Mucosa of gallbladder (tissue), 1 donor: Measurements from ENCODE around the gene TAF1B. TPM values are rescaled to one million over a fixed set of nuclear protein-coding genes. Genes with fewer than 3 reads are reported as not detected.
"Not testable (repeated sequence)": the region's sequence is repeated elsewhere in the genome, so short reads cannot be mapped to it uniquely, and the experiment has no call there.

ENCODE experiments used
- DNase-seq: peaks from one replicate; pipeline ENCODE4 v3.0.0-alpha.2; 2020; ENCODE audit warnings: low spot score
- total RNA-seq: library from RNA; stranded (reverse); gene quantifications from one replicate; pipeline ENCODE4 v1.2.1, GENCODE V29; 2021
- donor health status: DM: no; HTN: no; CAD: no.

The TAF1B gene
- total RNA-seq, 1 donor from 2014 or later, result 14.8 TPM

DNA sequence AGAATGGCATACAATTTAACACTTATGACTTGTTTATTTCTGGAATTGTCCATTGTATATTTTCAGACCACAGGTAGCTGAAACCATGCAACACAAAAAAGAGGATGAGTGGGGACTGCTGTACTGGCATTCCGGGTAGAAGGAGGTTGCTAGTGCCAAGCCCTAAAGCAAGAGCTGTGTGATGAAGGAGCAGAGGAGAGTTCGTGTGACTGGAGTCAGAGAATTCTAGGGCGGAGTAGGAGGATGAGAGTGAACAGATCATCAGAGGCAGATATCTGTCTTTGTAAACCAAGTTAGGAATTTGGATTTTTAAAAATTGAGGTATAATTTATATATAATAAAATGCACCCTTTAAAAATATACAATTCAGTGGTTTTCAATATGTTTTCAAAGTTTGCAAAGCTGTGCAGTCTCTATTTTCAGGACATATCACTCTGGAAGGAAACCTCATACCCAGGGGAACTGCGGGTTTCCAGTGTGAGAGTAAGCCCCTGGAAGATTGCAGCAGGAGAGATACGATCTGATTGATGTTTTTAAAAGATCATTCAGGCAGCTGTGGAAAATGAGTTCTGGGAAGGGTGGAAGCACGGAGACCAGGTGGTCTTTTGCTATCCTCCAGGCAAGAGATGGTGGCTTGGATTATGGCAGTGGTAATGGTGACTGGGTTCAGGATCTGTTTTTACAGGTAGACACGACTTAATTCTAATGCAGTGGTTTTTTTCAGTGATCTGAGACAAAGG, 36.4 kb downstream of the TAF1B start:
- no peak for DNase-seq

DNA sequence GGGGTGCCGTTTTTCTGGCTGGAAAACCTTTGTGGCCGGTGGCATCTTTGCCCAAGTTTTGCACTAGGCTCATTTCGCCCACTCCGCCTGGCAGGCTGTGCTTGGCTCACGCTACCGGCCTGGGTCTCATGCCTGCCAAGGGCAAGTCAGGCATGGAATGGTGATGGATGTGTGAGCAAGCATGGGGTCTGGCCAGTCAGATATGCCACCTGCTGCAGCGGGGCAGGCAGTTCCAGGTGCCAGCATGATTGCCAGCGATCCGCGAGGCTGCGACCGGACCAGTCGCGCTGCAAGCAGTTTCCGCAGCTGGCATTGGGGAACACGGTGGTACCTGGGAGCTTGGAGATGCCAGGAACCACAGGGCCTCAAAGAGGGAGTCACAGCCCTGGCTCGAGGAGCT, 40.6 kb downstream of the TAF1B start:
- no peak for DNase-seq

DNA sequence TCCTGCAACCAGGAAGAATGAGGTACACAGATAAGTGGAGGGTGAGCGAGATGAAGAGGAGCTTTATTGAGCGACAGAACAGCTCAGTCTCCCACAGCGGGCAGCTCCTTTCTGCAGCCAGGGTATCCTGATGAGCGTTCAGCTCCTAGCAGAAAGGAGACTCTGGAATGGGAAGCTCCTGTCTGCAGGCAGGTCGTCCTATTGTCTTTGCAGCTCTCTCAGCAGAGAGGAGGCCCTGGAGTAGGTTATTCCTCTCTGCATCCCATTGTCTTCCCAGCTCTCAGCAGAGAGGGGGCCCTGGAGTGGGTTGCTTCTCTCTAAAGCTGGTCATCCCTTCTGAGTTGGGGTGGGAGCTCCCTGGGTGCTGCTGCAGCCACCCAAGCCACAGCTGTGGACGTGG, 41.2 kb downstream of the TAF1B start:
- DNase-seq, result no peak

DNA sequence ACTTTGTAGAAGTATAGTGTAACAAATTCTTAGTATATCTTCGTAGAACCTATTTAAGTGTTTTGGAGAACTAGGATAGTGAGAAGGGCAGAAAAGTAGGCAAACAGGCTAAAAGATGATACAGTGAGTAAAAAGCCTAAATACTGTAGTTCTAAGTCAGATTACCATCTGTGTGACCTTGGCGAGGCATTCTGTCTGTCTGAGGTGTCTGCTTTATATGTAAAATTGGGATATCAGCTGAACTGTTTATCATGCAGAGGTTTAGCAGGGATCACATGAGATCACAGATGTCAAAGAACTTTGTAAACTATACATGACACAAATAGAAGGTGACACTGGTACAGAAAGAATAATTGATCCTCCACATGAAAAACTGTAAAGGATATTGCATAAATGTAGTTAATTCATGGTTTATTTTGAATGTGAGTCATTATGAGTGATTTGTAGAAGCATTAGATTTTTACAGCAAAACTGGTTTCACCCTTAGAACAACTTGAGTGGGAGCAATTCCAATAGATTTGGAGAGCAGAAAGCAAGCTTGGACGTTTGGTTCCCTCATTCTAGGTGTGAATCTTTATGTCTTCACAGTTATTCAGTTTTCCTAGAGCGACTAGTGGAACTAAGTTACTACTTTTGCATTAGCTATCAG, 41.9 kb downstream of the TAF1B start:
- no peak for DNase-seq

DNA sequence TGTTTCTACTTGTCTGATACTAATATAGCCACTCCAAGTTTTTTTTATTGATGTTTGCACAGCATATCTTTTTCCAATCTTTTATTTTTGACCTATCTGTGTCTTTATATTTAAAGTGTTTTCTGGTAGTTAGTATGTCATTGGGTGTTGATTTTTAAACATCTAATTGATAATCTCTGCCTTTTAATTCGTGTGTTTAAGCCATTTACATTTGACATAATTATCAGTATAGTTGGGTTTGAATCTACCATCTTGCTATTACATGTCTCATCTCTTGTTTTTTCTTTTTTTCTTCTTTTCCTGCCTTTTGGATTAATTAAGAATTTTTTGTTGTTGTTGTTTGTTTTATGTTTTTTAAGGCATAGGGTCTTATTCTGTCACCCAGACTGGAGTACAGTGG, 44.2 kb downstream of the TAF1B start:
- DNase-seq, result no peak

DNA sequence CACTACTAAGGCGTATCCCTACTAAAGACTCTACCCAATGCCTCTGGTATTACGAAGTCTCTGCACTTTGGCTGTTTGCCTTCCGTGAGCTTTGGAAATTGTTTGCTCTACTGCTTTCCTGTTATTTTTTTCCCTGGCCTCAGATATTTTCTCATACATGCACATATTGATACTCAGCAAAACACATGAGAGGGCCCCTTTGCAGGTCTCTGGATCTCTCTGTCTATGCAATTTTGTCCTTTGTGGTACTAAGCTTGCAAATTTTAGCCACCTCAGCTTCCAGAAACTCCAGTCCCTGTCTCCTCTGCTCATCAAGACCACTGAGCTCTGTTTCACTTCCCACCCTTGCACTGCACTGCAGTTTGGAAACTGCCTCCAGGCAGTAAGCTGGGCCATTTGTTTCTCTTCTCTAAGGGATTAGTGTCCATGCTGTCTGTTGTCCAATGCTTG, 46.6 kb downstream of the TAF1B start:
- no peak for DNase-seq

DNA sequence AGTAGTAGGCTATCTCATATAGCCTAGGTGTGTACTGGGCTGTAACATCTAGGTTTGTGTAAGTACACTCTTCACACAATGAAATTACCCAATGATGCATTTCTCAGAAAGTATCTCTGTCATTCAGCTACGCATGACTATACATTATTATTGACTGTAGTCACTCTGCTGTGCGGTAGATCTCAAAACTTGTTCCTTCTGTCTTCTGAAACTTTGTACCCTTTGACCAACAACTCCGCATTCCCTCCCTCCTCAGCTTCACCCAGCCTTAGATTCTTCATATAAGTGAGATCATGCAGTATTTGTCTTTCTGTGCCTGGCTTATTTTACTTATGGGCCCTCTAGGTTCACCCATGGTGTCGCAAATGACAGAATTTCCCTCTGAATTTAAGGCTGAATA, 49.0 kb downstream of the TAF1B start:
- no peak for DNase-seq

DNA sequence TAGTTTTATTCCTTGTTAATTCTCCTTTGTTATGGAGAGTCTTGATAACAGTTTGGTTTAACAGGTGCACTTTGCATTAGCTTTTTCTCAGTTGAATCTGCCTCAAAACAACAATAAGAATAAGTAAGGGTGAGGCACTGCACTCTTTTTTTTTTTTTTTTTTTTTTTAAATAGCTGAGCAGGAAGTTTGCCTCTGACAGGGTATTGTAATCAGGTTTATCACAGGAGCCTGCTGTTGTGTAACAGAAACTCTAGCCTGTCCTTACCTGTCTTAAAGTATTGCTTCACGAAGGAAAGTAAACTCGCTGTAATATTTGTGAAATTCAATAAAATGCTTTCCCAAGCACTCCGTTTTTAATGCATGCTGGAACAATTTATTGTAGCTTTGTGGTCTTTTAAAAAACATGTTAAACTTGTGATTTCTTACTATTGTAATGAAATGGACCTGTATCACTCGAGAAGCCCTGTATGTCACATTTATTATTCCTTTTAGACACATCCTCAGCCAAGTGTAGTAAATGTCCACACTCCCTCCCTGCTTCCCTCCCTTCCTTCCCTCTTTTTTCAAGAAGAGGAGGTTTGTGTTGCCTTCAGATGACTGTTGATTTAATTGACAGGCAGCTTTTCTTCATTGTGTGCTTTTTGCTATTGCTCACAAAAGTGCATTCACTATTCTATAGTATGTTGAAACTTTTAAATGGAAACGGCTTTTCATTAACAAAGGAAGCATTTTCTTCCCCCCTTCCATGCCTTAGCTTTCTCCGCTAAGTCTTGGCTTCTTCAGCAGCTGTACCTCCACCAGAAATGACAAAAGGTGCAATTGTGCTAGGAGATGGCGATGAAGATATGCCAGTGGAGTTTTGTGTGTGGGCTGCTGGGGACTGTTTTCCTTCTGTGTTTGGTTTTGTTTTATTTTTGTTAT, 52.7 kb downstream of the TAF1B start:
- no peak for DNase-seq

DNA sequence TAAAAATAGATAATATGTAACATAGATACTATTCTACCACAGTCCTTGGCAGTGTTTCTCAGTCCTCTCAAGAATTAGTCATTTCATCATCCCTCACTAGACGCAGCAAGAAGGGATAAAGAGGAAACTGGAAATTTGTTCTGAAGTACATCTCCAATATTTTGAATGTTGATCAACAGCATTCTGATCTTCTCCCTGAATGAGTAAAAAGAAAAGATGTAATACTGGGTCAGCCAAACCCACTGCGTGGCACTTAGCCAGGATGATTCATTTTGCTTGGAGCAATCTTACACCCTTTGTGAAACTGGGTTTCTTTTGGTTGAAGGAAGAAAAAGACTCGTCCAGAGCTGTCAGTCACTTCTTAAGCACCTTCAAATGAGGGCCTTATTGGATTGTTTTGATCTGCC, 54.1 kb downstream of the TAF1B start:
- peak; percentile 61 for DNase-seq

DNA sequence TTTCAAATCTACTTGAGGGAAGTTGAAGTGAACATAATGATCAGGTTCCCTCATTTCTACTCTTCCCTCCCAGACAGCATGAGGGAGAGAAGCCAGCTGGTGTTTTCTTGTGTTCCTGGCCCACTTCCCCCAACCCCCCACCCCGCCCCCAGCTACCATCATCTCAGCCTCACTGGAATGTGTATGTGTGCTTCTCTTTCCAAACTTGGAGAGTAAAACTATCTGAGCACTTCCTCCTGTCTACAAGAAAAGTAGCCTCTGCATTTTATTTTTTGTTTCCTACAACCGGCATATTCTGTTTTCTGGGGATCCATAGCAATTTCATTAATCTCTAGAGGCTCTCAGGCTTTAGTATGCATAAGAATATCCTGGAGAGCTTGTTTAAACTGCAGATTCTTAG, 54.6 kb downstream of the TAF1B start:
- no peak for DNase-seq

DNA sequence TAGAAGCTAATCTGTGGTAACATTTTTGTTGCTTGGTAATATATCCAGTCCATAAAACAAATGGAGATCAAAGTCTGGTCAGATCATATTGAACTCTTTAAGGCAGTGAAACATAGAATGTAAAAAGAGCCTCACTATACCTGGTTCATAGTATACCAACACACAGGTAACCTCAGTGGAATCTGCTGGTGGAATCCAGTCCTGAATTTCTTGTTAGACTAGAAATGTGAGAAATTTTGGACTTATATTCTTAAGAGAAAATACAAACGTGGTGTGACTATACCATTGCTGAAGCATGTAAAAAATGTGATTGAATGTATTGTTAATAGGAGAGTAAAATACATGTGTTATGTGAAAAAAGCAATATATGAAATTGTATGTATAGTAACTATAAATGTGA, 62.1 kb downstream of the TAF1B start:
- DNase-seq, result no peak

DNA sequence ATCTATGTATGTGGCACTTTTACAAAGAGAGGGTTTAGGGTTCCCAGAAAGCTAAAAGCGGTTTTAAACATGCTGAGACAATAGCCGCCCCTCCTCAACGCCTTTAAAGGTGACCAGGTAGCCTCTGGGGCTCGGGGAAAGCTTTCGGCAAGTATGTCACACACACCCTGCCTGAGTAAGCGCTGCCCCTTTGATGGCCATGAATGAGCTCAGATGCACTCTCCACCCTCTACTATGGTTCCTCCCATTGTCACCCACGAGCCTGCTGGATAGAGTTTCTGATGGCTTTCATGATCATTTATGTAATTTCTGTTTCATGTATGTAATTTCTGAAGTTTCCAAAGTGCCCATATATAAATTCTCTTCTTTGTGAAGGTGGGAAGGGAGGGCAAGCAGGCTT, 64.1 kb downstream of the TAF1B start:
- DNase-seq, result no peak

DNA sequence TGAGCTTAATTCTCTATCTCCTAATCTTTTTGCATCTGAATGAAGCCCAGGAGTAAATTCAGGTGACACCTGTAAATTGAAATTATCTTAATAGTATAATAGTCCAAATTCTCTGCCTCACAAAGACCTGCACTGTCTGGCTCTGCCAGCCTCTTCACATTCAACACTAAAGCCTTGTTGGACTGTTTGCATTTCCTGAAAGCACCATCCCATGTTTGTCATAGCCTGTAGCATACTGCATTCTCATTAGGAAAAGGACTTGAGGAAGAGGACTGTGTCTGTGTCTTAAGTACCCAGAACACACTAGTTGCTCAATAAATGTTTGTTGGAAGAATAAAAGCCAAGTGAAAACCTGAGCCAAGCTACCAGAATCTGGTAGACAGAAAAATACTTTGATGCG, 65.4 kb downstream of the TAF1B start:
- no peak for DNase-seq

DNA sequence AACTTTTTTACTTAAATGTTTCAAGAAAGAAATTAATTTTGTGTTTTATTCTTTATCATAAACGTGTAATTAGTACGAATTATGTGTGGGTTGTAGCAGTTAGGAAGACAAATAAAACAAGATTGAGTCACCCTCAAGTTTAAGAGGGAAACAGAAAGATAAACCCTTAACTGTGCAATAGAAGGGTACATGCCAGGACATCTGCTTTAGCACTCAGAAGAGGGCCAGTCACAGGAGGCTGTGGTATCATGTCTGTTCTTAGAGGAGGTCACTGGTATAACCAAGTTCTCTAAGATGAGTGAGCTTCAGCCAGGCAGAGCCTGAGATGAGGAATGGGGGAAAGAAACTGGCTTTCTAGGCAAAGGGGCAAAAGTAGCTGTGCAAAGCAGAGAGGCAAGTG, 65.8 kb downstream of the TAF1B start:
- no peak for DNase-seq

DNA sequence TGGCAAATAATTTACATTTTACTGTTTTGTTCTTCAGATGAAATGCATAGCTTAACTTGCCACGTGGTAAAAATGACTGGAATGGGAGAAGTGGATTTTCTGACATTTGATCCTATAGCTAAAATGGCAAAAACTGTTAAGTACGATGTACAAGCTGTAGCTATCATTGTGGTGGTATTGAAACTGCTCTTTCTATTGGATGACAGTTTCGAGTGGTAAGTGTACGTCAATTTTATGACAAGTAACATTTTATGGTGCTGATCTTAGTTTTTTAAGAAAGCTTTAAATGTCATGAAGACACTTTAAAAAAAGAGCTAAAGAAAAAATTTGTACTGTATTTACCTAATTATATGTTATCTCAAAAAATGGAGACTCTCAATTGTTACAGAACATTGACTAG, 67.4 kb downstream of the TAF1B start:
- no peak for DNase-seq

DNA sequence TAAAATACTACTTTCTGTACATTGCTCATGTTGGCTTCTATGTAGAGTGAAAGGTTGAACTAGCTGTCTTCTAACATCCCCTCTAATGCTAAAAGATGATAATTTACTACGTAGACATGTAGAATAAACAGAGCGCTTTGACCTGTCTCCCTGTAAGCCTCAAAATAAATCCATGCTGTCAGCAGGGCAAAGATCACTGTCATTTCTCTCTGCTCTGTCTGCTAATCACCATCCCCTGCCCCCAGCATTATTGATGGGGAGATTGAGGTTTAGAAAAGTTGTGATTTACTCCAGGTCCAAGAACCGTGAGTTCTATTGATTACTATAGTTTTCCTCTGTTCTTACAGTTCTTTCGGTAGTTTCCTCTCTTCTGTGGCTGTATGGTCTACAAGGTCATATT, 69.2 kb downstream of the TAF1B start:
- no peak for DNase-seq

DNA sequence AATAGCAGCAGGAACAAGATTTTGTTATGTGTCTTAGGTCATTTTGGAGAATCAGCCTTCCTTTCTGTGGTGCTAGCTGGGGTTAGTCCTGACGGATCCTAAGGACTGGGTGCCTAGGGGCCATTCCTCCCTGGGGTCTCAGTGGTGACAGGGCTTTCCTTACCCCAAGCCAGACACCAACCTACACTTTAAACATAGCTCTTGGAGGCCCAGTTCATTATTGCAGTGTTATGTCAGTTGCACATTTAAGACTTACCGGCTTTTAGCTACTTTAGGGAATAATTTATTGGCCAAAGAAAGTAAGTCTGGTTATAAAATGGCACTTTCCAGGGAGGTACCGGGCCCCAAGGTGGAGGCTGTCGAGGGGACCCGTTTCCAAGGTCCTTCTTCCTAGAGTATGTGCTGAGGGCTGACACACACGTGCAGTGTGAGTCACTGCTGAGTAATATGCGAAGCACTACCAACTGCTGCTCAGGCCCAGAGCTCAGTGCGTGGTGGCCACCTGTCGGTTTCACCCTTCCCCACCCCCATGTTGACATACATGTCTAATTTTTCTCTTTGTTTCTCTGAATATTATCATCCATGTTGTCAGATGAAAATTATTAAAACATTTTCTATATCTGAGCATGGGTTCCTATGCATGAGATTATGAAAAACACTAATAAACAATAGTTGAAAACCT, 71.3 kb downstream of the TAF1B start:
- no peak for DNase-seq

DNA sequence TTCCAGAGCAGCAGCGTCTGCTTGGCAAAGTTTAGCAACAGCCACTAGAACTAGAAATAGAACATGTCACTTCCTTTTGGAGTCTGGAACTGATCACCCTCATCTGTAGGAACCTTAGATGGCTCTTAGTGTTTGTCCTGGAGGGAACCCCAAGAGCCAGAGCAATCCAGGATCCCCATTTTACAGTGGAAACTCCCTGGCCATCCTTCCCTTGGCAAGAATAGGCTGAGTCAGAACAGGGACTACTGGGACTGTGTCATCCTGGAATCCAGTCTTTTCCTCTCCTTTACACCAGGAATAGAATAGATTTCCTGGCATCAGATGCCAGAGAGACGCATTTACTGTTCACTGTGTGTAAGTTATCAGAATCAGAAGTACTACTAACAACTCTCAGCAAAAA, 75.0 kb downstream of the TAF1B start:
- DNase-seq, result no peak

DNA sequence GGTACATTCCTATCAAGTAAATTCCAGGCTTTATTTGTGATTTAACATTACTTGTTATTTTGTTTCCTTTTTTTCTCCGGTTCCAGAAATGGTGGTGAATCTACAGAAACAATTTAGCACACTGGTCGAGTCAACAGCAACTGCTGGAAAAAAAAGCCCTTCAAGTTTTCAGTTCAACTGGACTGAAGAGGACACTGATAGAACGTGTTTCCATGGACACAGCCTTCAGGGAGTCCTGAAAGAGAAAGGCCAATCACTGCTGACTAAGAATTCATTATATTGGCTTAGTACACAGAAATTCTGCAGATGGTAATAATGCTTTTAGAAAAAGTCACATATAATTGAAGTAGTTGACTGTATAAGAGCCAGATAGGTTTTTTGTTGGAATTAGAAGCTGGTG, 76.2 kb downstream of the TAF1B start:
- no peak for DNase-seq

DNA sequence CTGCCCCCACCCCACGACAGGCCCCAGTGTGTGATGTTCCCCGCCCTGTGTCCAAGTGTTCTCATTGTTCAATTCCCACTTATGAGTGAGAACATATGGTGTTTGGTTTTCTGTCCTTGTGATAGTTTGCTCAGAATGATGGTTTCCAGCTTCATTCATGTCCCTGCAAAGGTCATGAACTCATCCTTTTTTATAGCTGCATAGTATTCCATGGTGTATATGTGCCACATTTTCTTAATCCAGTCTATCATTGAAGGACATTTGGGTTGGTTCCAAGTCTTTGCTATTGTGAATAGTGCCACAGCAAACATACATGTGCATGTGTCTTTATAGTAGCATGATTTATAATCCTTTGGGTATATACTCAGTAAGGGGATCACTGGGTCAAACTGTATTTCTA, 83.7 kb downstream of the TAF1B start:
- not testable (repeated sequence) for DNase-seq

DNA sequence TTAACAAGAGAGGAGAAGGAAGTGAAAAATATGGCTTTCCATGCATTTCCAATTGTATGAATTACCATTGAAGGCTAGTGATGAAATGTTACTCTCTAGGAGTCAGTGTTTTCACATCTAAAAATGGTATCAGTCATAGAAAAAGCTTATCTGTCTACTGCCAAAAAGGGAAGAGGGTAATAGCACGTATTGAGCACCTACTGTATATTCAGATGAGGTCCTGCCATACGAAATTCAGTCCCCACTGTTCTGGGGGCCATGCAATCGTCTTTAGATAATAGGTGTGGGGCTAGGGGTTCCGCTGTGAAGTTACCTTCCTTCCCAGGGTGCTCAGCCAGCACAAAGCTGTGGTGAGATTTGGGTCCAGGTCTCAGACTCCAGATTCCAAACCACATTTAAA, 94.0 kb downstream of the TAF1B start:
- no peak for DNase-seq

DNA sequence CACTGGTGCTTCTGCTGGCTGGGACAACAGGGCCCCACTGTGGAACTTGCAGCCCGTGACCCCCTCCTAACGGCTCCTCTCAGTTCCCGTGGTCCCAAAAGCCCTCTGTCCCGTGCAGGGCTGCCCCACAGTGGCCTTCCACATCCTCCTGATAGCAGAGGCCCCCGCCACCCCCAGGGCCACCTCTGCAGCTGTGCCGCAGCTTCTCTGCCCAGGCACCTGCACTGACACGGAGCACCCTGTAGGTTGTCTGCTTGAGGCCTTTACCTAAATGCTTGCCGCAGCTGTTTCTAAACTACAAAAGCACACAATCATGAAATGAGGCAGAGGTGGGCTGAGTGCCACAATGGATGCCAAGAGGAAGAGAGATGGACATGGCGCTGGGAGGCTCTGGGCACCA, 94.7 kb downstream of the TAF1B start:
- DNase-seq, result no peak
